Neural cell (in vitro differentiated cells): Measurements from ENCODE around the gene RHOBTB3.

Experiments
- CTCF ChIP-seq: fragments of 450-650 bp; IDR thresholded peaks from 2 replicates; pipeline ENCODE4 v1.5.1; 2014; ENCODE audit warnings: antibody characterized with exemption, mild to moderate bottlenecking, moderate library complexity; ENCODE audit not compliant: poor library complexity, severe bottlenecking
- EP300 ChIP-seq: fragments of 450-650 bp; conservative IDR thresholded peaks from 2 replicates; pipeline ENCODE4 v1.6.1; 2014; ENCODE audit warnings: antibody characterized with exemption, mild to moderate bottlenecking, moderate library complexity; ENCODE audit not compliant: poor library complexity, severe bottlenecking
- EZH2 ChIP-seq: fragments of 200-600, 300-800 bp; shearing (Covaris generic), sonication (generic); IDR thresholded peaks from 2 replicates; pipeline ENCODE4 v1.6.1; 2014; ENCODE audit warnings: antibody characterized with exemption, low read length, borderline replicate concordance, mild to moderate bottlenecking; ENCODE audit not compliant: insufficient read depth, poor library complexity, severe bottlenecking
- MXI1 ChIP-seq: fragments of 450-650 bp; conservative IDR thresholded peaks from 2 replicates; pipeline ENCODE4 v1.6.1; 2014; ENCODE audit warnings: antibody characterized with exemption, mild to moderate bottlenecking; ENCODE audit not compliant: poor library complexity, severe bottlenecking
- POLR2AphosphoS5 ChIP-seq: IDR thresholded peaks from 2 replicates; pipeline ENCODE4 v1.6.1; 2012
- RAD21 ChIP-seq: fragments of 450-650 bp; conservative IDR thresholded peaks from 2 replicates; pipeline ENCODE4 v1.6.1; 2014; ENCODE audit warnings: antibody characterized with exemption, mild to moderate bottlenecking, moderate library complexity
- REST ChIP-seq: IDR thresholded peaks from 2 replicates; pipeline ENCODE4 v1.6.1; 2012; ENCODE audit warnings: borderline replicate concordance

GRCh38 chr5:95697781-95698681 lies 33.1 kb upstream of the RHOBTB3 start:
- TF ChIP-seq CTCF, result no peak
- no peak for TF ChIP-seq MXI1
- TF ChIP-seq POLR2AphosphoS5, result peak; percentile 56
- TF ChIP-seq EP300, result peak; percentile 78
- TF ChIP-seq RAD21, result no peak
- TF ChIP-seq REST, result peak; percentile 100
- TF ChIP-seq EZH2, result no peak
